Measurements from ENCODE around the gene PRDX1.
A peak's percentile ranks its signal among the peaks of the same experiment; 100 is the strongest.
"Not testable (repeated sequence)": the region's sequence is repeated elsewhere in the genome, so short reads cannot be mapped to it uniquely, and the experiment has no call there.

The PRDX1 gene

GRCh38 chr1:45503462-45504360 lies 18.0 kb downstream of the PRDX1 start:
- DNase-seq, result no peak

DNA sequence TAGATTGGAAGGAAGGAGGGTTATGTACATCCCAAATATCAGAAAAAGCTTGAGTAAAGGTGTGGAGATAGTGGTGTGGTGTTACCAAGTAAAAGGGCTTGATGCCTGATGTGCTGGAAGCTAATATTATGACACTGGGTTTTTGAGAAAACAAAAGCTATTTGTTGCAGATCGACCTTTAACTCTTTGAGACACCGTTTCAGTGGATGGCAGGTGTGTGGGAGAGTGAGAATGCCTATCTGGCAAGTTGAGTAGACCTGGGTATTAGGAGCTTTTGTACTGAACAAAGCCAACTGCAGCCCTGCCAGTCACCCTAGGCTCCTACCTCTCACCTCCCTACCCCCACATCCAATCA lies 20.2 kb downstream of the PRDX1 start:
- no peak for DNase-seq

GRCh38 chr1:45499415-45499769 lies 22.3 kb downstream of the PRDX1 start:
- peak in 1 of 2 experiments; percentile 58 for DNase-seq

GRCh38 chr1:45498279-45498678 lies 23.4 kb downstream of the PRDX1 start:
- no peak for DNase-seq

- DNase-seq, result peak; percentile 56 to 76
These were observed 28.5 kb downstream of the PRDX1 start for GRCh38 chr1:45493116-45493697.

- DNase-seq, result no peak
These were observed 29.0 kb downstream of the PRDX1 start for GRCh38 chr1:45492691-45493090.

- no peak for DNase-seq
These were observed 30.0 kb downstream of the PRDX1 start for GRCh38 chr1:45491487-45492260.

GRCh38 chr1:45490626-45491486 lies 30.8 kb downstream of the PRDX1 start, which contains the start of gene TESK2:
Gene TESK2, minus strand, starts transcription at chr1:45491163. Its CDS starts 33,378 bp downstream, at chr1:45457785.
- DNase-seq, result peak; percentile 100

GRCh38 chr1:45490121-45490625 lies 31.5 kb downstream of the PRDX1 start:
- peak; percentile 46 to 48 for DNase-seq

GRCh38 chr1:45489379-45489778 lies 32.3 kb downstream of the PRDX1 start:
- not testable (repeated sequence) for DNase-seq

DNA sequence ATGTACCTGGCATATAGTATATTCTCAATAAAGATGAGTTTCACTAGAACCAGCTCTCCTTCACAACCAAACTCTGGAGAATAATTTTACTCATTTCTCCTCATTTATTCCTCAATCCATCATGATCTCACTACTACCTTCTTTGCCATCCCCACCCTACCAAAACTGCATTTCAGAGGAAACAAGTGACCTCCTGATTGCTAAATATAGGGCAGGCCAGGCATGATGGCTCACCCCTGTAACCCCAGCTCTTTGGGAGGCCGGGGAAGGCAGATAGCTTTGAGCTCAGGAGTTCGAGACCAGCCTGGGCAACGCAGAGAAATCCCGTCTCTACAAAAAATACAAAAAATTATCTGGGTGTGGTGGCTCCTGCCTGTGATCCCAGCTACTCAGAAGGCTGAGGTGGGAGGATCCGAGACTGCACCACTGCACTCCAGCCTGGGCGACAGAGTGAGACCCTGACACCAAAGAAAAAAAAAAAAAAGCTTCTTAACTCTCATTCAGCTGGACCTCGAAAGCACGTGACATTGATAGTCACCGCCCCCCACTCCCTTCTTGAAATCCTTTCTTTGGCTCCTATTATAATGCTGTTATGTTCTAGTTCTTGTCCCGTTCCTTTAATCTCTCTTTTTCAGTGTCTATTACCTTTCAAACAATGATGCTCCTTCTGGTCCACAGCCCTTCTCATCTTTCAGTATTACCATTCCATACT lies 32.9 kb downstream of the PRDX1 start:
- DNase-seq, result peak in 1 of 2 experiments; percentile 51

GRCh38 chr1:45485949-45486348 lies 35.7 kb downstream of the PRDX1 start:
- no peak for DNase-seq

DNA sequence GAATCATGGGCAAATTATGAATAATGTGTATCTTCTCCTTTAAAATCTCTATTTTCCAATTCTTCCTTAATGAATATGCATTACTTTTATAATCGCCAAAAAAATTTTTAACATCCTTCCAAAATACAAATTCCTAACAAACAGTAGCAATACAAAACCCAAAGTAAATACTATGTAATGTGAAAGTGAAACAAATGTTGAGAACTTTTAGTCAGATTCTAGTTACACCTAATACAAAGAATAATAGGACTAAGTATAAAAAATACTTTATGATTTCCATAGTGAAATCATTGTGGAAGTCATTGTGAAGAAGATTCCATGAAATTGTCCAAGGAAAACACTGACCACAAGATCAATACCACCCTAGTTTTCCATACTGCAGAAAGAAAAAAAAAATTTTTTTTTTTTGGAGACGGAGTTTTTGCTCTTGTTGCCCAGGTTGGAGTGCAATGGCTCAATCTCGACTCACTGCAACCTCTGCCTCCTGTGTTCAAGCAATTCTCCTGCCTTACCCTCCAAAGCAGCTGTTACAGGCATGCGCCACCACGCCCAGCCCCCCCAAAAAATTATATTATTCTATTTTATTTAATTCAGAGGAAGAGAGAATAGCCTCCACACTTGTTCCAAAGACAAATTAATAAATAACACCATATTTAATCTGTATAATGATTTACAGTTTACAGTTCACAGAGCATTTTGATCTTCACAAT lies 42.5 kb downstream of the PRDX1 start:
- no peak for DNase-seq

- DNase-seq, result no peak
These were observed 43.4 kb downstream of the PRDX1 start for GRCh38 chr1:45478121-45478814.

DNA sequence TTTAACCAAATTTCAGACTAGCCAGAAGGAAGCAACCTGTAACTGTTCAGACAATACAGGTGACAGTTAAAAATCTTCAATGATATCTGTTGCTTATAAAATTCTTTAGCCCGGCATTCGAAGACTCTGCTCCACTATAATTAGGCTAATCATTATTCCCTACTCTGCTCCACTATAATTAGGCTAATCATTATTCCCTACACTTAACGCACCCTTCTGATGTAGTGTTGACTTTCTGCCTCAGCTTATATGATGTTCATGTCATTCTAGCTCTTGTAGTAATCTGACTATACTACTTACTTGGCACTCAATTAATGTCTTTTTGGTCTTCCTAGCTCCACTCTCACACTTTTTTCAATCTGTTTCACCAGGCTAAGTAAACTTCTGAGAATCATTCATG lies 44.0 kb downstream of the PRDX1 start:
- no peak for DNase-seq

DNA sequence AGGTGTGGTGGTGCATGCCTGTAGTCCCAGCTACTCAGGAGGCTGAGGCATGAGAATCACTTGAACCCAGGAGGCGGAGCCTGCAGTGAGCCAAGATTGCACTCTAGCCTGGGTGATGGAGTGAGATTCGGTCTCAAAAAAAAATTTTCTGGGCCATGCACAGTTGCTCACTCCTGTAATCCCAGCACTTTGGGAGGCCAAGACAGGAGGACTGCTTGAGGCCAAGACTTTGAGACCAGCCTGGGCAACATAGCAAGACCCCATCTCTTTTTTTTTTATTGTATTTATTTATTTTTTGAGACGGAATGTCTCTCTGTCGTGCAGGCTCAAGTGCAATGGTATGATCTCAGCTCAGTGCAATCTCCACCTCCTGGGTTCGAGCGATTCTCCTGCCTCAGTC lies 47.5 kb downstream of the PRDX1 start:
- DNase-seq, result not testable (repeated sequence)

GRCh38 chr1:45473302-45473701 lies 48.4 kb downstream of the PRDX1 start:
- no peak for DNase-seq

DNA sequence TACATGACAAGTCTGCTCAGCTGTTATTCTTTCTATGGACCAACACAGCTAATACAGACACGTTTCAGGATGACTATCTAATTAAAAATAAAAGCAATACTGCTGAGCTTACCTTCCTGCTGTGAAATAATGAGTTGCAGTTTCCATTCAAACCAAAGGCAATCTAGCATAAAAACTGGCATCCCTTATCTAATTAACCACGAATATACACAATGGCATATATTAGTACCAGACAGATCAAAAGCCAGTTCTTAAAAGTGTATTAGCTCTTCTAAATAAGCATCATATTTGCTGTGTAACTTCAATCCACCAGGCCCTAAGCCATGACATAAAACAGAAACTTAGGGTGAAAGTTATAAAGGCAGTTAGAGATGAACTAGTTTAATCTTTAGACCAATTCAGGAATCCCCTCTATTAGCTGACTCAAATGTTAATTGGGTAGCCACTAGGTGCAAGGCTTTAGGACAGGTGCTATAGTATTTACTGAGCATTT lies 51.3 kb downstream of the PRDX1 start:
- no peak for DNase-seq

DNA sequence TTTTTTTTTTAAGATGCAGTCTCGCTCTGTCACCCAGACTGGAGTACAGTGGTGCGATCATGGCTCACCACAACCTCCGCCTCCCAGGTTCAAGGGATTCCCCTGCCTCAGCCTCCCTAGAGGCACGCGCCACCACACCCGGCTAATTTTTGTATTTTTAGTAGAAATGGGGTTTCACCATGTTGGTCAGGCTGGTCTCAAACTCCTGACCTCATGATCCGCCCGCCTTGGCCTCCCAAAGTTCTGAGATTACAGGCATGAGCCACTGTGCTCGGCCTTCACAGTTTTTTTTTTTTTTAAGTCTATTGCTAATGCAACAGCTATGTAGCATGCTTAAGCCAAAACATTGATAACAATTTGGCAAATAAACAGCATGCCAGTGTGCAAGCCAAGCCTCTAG lies 54.3 kb downstream of the PRDX1 start:
- not testable (repeated sequence) for DNase-seq

DNA sequence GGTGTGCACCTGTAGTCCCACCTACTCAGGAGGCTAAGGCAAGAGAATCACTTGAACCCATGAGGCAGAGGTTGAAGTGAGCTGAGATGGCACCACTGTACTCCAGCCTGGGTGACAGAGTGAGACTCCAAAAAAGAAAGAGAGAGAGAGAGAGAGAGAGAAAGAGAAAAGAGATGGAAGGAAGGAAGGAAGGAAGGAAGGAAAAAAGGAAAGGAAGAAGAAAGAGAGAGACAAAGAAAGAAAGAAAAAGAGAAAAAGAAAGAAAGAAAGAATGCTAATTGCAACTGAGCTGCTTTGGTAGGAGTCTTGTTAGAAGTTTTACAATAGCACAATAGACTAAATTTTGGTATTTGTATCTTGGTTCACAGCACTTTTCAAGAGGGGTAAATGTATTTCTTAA lies 56.4 kb downstream of the PRDX1 start:
- DNase-seq, result no peak

Data from Kasumi-1 (cell line).